ENCODE results near the gene MED9. TPM values are rescaled to one million over a fixed set of nuclear protein-coding genes. Genes with fewer than 3 reads are reported as not detected.

MED9 gene
- total RNA-seq, 4 donors from 2014 or later: 6.5 to 16.6 (median 13.5) TPM

GRCh38 chr17:17492085-17492484 lies 15.3 kb downstream of the MED9 start:
- TF ChIP-seq CTCF (IDR thresholded peaks at IDR 0.05; ENCODE audit: low read depth): no peak

GRCh38 chr17:17492571-17492970 lies 15.8 kb downstream of the MED9 start:
- no peak for TF ChIP-seq CTCF (IDR thresholded peaks at IDR 0.05; ENCODE audit: low read depth)

- TF ChIP-seq CTCF (IDR thresholded peaks at IDR 0.05; ENCODE audit: low read depth): no peak
Observed at GRCh38 chr17:17493249-17493985, 16.6 kb downstream of the MED9 start.

- TF ChIP-seq CTCF (IDR thresholded peaks at IDR 0.05; ENCODE audit: low read depth): no peak
Observed at GRCh38 chr17:17493986-17494466, 17.2 kb downstream of the MED9 start.

GRCh38 chr17:17494499-17494869 lies 17.7 kb downstream of the MED9 start:
- no peak for TF ChIP-seq CTCF (IDR thresholded peaks at IDR 0.05; ENCODE audit: low read depth)

GRCh38 chr17:17494870-17495535 lies 18.2 kb downstream of the MED9 start:
- TF ChIP-seq CTCF (IDR thresholded peaks at IDR 0.05; ENCODE audit: low read depth): no peak

GRCh38 chr17:17495536-17496188 lies 18.9 kb downstream of the MED9 start:
- TF ChIP-seq CTCF (IDR thresholded peaks at IDR 0.05; ENCODE audit: low read depth): no peak

Measured in subcutaneous adipose tissue (tissue), 4 donors.